ENCODE data around the gene EVI5L.

DNA sequence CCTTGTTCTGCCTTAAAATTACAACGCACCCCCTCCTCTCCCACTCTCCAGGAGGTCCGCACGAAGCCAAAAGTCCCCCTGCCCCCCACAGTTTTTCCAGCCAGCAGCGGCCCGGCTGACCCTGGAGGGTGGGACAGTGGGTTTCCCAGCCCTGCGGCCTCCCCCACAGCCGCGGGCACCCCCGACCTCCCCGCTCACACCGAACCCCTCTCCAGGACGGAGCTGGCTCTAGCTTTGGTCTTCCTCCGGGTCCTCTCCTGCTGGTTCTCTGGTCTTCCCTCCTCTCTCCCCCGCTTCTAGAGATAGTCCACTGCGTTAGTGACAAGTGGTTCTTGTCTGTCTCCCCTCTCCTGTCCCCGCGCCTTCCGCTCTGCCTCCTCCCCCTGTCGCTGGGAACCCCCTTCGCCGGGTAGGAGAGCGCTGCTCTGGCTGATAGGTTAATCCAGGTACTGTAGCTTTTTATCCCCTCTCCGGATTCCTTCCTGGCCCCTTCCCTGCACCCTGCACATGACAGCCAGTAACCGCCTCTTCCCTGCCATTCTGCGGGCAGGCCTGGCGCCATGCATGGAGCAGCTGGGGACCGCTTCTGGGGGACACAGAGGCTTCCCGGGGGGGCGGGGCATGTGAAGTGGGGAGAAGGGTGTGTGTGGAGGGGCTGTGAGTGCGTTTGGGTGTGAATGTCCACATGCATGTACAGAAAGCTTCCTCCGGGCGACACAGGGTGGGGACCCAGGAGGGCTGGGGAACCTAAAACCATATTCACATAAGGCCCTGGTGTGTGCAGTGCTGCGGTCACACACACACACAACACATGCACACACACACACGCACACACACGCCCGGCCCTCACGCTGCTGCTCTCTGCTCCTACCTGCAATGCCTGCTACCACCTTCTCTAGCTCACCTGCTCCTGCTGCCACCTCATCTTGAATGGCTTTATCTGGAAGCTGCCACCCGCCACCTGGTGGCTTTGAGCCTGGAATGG, 27.0 kb downstream of the EVI5L start:
- TF ChIP-seq CTCF (IDR thresholded peaks at IDR 0.05): no peak
- TF ChIP-seq POLR2AphosphoS5 (IDR thresholded peaks at IDR 0.05): no peak

All from breast epithelium (tissue), 3 donors.